Measurements from ENCODE around the gene BCR.

Gene BCR

GRCh38 chr22:23286296-23286695, 106.0 kb downstream of the BCR start:
- DNase-seq (ENCODE audit: low read depth, low spot score), result no peak
- in situ Hi-C loops (cut with HindIII; ENCODE audit: low sequenced_read_pairs), result no loop called here
- no peak overlapping the region for H3K4me3 ChIP-seq (ENCODE audit: low read depth, low read length)
- no peak for TF ChIP-seq CTCF (IDR thresholded peaks at IDR 0.05; ENCODE audit: low read depth, low read length)

- no peak for TF ChIP-seq CTCF (IDR thresholded peaks at IDR 0.05; ENCODE audit: low read depth, low read length)
- no peak for DNase-seq (ENCODE audit: low read depth, low spot score)
- in situ Hi-C loops (cut with HindIII; ENCODE audit: low sequenced_read_pairs), result no loop called here
- H3K4me3 ChIP-seq (ENCODE audit: low read depth, low read length), result no peak overlapping the region
Measured at GRCh38 chr22:23287136-23288095, 107.1 kb downstream of the BCR start.

GRCh38 chr22:23288301-23289129, 108.2 kb downstream of the BCR start:
- DNase-seq (ENCODE audit: low read depth, low spot score), result no peak
- in situ Hi-C loops (cut with HindIII; ENCODE audit: low sequenced_read_pairs), result no loop called here
- no peak overlapping the region for H3K4me3 ChIP-seq (ENCODE audit: low read depth, low read length)
- no peak for TF ChIP-seq CTCF (IDR thresholded peaks at IDR 0.05; ENCODE audit: low read depth, low read length)

GRCh38 chr22:23289130-23289503, 108.8 kb downstream of the BCR start:
- H3K4me3 ChIP-seq (ENCODE audit: low read depth, low read length), result no peak overlapping the region
- DNase-seq (ENCODE audit: low read depth, low spot score), result no peak
- in situ Hi-C loops (cut with HindIII; ENCODE audit: low sequenced_read_pairs), result no loop called here
- no peak for TF ChIP-seq CTCF (IDR thresholded peaks at IDR 0.05; ENCODE audit: low read depth, low read length)

GRCh38 chr22:23289851-23290724, 109.8 kb downstream of the BCR start:
- in situ Hi-C loops (cut with HindIII; ENCODE audit: low sequenced_read_pairs), result no loop called here
- TF ChIP-seq CTCF (IDR thresholded peaks at IDR 0.05; ENCODE audit: low read depth, low read length), result peak; percentile 95
- H3K4me3 ChIP-seq (ENCODE audit: low read depth, low read length), result no peak overlapping the region
- DNase-seq (ENCODE audit: low read depth, low spot score), result peak; percentile 32
